SKM-1 (cell line): ENCODE data around the gene HRG.

Experiments used
- DNase-seq: peaks from one replicate; lab custom pipeline; 2025; ENCODE audit not compliant: unreplicated experiment; lab: John Stamatoyannopoulos, UW

The HRG gene

DNA sequence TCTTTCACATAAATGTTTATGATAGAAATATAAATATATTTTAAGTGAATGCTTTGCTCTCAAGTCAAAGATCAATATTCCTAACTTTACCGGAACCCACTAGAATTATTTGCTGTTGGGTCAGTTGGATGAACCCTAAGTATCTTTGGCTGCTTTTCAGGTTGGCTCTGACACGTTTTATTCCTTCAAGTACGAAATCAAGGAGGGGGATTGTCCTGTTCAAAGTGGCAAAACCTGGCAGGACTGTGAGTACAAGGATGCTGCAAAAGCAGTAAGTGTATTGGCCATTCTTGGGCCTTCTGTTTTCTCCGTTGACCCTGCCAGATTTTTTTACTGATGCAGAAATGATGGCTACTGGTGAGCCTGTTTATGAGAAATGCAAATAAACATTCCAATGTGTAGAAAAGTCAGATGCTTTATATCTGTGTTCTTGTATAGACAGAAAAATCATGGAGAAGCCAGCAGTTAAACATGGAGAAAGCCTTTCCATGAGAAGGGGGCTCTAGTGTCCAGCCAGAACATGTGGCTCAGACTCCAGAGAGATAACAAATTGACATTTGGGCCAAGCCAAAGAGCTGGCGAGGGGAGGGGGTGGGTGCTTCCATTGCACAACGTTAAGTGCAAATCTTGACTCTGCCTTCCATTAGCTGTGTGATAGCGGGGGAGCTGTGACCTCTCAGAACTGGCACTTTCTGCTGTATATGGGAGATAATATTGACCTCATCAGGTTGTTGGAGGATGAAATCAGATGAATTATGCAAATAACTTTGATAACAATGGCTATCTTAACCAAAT lies 54.3 kb downstream of the HRG start:
- DNase-seq: no peak

GRCh38 chr3:186722457-186722856 lies 56.6 kb downstream of the HRG start:
- DNase-seq: no peak

DNA sequence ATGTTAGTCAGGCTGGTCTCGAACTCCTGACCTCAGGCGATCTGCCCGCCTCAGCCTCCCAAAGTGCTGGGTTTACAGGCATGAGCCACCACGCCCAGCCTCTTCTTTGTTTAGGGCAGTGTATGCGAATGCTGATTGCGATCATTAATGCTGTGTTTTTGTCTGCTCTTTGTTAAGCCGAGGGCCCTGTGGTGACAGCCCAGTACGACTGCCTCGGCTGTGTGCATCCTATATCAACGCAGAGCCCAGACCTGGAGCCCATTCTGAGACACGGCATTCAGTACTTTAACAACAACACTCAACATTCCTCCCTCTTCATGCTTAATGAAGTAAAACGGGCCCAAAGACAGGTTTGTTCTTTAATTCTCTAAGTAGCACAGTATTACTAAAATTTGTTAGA lies 59.1 kb downstream of the HRG start:
- no peak for DNase-seq
